GM04504 (cell line): ENCODE measurements around the gene UCK2.

Experiments used
- DNase-seq: peaks from one replicate; pipeline ENCODE4 v3.0.0-alpha.2; 2012; ENCODE audit warnings: low read depth

The UCK2 gene

DNA sequence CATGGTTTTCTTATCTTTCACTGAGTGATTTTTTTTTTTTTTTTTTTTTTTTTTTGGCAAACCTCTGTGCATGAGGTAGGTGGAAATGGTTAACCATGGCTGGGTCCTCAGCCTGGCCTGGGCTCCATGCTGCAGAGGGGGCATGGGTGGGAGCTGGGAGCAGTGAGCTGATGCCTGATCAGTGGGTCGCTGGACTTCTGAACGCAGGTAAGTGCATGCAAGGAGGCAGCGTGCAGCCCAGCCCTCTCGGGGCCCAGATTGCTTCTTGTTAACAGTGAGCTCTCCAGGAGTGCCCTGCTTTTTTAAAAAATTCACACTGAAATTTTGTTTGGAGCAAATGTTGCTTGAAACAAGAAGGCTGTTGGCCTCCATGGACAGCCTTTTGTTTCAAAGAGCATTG is 75.2 kb downstream of the UCK2 start:
- DNase-seq, result no peak

DNA sequence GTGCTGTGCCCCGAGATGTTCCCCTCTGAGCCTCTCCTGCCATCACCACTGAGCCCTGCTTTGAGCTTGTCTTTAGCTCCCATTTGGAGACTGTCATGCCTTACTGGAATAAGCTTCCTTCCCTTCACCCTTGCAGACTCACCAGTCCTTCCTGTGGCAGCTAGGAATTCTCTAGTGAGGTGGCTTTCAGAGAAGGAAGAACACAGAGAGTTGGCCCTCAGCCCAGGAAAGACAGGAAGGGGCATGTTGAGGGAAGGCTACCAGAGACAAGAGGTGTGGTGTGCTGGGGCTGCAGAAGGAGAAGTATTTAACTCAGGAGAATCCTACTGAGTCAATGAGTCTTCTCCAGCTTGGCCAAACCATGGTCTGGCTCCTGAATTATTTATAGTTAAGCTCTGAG is 76.3 kb downstream of the UCK2 start:
- DNase-seq, result peak; percentile 51

DNA sequence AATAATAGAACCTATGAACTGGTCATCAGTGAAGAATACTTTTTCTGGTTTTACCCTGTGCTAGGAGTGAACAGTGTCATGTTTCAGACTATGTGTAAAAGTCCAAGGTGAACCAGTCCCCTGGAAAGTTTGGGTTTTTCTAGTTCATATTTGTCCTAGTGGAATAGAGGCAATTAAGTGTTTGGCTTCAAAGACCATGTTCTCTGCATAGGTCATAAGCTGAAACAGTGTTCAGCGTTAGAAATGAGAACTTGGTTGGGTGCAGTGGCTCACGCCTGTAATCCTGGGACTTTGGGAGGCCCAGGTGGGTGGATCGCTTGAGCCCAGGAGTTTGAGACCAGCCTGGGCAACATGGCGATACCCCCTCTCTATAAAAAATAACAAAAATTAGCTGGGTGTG is 77.5 kb downstream of the UCK2 start:
- no peak for DNase-seq

DNA sequence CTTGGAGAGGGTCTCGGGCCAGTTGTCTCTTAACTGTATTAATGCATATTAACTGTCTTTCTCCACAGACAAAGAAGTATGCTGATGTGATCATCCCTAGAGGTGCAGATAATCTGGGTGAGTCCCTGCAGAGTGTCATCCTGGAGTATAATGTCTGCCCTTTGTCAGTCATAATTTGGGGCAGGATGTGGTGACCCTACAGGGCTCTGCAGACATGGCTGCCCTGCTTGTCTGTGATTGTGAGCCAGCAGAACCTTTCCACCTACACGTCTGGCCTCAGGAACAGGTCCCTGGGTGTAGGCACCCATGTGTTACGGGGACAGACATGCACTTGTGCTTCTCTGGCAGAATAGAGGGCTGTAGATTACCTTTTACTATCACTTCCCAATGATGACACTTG is 78.4 kb downstream of the UCK2 start:
- DNase-seq, result no peak

DNA sequence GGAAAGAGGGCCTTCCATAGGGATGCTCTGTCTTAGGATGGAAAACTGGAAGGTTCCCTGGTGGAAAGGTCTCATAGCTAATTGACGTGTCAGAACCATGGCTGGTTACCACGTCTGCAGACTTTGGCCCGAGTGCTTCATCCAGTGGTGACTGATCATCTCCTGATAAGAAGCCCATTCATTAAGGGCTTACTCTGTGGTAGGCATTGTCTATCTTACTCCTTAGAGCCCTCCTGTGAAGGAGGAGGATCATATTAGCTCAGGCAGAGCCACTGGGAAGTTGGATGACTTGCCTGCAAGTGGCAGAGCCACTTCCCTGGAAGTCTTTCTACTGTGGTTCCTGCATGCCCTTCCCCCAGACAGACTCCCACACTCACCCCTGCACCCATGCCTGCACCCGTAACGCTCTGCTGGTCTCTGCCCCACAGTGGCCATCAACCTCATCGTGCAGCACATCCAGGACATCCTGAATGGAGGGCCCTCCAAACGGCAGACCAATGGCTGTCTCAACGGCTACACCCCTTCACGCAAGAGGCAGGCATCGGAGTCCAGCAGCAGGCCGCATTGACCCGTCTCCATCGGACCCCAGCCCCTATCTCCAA is 79.9 kb downstream of the UCK2 start:
- DNase-seq, result no peak

DNA sequence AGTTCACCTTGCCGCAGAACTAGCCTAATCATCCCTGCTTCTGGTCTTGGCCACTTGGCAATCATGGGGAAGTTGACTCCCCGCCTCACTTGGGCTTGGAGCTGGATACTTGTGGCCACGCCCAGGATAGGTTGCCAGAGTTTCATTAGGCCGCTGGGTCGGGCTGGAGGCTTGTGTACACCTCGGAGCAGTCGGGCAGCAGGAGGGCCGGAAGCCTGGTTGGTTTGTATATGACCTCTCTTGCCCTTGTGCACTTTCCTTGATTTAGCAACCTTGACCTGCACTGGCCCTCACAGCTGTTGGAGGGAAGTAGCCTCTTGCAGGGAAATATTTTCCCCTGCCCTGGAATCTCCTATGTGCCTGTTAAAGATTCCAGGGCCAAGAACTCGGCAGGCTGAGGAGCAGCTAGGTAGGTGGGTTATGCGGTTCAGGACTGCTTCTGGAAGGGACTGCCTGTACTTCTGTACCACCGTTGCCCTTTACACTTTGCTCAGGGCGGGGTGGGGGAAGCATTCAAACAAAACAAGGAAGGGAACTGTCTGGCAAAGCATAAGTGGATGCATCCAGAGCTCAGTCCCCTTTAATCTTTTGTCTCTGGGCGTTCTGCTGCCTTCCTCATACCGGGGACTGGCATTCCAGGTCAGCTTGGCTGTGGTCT is 83.5 kb downstream of the UCK2 start:
- DNase-seq, result no peak

DNA sequence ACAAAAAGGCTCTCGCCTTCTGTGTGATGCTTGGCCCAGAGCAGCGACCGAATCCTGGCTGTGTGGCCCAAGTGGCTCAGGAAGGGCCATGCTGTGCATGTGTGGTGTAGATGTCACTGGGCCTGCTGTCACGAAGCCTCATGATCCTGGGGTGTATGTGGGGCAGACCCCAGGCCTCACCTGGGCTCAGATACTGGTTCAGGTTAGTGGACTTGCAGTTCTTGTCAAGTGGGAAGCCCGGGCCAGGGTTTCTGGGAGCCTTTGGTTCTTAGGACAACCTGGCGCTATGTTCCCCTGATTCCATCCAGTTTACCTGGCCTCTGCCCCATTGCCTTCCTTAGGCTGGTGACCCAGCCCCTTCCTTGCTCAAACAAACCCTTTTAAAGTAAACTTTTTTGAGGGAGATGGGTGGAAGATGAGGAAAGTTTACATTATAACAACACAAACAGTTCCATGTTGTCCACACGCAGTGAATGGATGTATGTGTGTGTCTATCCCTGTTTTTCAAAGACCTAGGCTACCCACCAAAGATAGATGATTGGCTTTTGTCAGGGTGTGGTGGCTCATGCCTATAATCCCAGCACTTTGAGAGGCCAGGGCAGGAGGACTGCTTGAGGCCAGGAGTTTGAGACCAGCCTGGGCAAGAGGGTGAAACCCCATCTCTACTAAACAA is 84.3 kb downstream of the UCK2 start:
- no peak for DNase-seq

DNA sequence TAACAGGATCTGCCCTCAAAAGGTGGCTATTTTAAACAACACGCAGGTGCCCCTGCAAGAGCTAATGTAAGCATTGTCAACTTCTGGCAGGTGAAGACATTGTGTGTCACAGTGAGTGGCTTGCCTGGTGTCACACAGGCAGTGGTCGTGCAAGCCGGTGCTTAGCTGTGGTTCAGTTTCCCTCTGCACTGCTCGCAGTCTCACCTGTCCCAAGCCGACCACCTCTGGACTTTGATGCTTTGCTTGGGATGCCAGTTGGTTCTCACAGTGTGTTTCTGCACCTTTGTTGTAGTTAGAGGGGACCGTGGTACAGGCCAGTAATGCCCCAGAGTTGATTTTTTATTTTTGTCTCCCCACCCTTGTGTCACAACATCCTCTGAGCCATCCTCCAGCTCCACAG is 85.2 kb downstream of the UCK2 start:
- no peak for DNase-seq

DNA sequence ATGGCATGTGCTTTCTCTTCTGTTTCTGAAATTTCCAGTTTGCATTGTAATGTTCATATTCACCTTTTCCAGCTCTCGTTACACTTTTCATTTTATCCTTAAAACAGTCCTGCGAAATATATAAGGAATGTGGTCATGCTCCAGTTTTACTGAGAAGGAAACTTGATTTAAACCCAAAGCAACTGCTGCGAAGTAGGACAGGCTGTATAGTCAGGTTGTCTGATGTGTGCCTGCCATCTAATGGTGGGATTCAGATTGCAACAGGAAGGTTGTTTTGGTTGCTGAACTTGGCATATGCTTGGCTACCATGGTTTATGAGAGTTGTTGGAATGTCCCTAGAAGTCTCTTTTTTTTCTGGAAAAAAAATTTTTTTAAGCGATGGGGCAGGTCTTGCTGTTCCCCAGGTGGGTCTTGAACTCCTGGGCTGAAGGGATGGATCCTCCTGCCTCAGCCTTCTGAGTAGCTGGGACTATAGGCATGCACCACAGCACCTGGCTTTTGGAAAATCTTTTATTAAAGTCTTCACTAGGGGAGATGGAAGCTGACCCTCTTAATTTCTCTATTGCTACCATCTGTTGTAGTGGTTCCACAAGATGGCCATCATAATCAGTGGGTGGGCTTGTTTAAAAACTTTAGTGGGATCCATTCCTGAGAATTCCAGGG is 86.9 kb downstream of the UCK2 start:
- peak; percentile 76 for DNase-seq

DNA sequence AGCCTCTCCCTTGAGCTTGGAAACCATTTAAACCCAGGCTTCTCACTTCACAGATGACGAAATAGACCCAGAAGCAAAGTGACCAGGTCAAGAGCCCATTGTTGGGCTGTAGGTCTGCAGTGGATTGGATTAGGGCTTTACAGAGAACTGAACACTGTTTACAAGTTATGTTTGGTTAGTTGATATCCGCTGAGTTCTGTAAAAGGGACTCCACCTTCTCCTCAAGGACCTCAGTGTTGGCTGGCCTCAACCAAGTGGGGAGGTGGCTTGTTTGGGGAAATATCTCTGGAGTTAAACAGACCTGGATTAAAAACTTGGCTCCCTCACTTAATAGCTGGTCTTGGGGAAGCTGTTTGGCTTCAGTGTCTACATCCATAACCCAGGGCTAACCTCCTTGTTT is 88.1 kb downstream of the UCK2 start:
- no peak for DNase-seq

DNA sequence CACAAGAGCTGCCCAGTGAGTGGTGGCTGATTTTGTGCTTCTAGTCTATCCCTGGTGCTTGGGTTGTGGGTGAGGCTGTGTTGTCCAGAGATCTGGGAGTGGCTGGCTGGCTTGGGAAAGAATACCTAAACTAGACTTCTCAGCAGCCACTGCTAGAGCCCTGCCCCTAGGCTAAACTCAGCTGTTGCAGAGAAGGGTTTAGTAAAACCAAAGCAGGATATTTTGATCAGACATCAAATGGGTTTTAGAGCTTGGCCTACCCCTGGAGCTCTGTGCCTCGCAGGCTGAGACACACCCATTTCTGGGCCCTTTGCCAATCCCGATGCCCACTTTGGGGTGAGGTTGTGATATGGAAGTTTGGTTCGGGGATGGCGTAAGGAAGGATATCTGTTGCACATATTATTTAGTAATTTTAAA is 88.5 kb downstream of the UCK2 start:
- no peak for DNase-seq

DNA sequence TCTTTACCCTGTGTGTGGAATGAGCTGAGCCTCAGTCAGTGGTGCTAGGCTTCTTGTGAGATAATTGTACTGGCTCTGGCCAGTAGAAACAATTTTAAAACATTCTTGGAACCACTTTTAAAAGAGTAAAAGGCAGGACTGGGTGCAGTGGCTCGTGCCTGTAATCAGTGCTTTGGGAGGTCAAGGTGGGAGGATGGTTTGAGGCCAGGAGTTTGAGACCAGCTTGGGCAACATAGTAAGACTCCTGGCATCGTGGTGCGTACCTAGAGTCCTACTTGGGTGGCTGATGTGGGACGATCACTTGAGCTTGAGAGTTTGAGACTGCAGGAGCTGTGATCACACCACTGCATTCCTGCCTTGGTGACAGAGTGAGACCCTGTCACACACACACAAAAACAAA is 89.8 kb downstream of the UCK2 start:
- DNase-seq, result no peak

DNA sequence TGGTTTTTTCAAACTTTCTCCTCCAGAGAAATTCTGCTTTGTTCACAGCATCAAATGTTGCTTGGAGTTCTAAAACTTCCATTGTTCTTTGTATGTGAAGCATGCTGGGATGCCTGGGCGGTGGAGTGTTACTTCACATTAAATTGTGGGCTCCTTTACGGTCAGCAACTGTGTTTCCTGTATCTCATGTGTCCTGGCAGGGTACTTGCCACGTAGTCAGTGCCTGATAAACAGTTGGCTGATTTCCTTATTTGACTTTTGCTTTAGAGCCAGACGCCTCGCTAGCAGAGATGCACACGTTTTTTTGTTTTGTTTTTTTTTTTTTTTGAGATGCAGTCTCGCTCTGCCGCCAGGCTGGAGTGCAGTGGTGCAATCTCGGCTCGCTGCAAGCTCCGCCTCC is 96.7 kb downstream of the UCK2 start:
- no peak for DNase-seq

DNA sequence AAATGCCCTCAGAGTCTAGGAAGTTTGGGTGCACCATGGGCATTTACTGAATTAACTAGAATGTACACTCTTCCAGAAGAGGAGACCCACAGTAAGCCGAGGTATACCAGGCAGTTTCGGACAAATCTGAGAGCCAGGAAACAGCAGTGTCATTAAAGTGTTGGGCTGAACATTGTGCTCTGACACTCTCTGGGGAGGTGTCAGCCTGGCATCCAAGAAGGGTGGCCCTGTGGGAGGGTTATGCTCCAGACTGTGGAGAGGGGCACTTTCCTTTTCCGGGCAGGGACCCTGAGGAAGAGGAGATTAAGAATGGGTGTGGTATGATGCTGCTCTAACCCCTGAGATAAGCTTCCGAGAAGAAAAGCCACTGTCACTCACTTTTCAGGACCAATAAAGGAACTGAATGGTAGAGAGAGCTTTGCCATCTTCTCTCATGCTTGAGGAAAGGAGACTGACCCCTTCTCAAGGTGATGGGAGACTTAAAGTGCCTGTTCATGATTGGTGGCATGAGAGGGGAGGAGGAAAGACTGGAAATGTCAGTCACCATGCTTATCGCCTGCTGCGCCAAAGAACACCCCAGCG is 98.2 kb downstream of the UCK2 start:
- DNase-seq, result no peak

DNA sequence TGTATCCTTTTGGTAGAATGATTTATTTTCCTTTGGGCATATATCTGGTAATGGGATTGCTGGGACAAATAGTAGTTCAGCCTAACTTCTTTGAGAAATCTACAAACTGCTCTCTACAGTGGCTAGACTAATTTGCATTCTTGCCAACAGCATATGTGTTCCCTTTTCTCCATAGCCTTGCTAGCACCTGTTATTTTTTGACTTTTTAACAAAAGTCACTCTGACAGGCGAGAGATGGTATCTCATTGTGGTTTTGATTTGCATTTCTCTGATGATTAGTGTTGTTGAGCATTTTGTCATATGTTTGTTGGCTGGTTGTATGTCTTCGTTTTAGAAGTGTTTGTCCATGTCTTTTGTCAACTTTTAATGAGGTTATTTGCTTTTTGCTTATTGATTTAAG is 99.8 kb downstream of the UCK2 start:
- DNase-seq, result no peak

DNA sequence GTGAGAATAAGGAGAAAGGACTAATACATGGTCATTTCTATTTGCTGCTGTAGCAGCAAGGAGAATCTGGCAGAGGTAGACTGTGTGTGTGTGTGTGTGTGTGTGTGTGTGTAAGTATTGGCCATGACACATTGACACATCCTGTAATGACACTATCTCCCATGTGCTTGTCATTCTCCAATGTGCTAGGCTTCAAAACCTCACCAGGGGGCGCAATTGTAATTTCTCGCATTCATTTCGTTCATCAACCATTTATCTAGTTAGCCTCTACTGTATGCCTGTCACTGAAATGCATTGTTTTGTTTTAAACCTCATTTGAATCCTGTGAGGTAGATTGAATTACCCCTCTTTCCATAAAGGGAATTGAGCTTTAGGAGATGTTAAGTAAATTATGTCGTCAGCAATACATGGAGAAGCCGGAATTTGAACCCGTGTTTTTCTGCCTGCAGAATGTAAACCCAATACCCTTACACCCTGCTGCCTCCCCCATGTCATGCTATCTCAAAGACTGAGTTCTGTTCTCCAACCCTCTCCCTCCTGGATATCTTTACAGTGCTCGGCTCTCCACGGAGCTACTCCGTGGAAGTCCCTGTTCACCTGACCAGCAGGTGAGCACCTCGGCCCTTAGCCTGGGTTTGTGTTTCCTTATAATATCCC is 100.8 kb downstream of the UCK2 start:
- peak; percentile 24 for DNase-seq

DNA sequence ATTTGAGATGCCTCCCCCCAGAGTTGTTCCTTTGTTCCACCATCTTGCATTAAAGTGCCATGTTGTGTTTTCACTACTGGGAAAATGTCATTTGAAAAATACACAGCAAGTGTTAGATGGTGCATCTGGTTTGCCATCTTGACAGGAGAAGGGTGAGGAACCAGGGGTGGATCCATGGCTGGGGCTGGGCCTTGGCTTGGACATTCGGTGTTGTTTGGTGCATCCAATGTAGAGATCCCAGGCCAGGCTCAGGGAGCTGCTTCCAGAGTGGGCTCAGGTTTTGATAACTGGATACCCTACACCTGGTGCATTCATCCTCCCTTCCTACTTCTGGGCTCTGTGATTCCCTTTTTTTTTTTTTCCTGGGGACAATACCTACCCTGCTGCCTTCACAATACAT is 103.5 kb downstream of the UCK2 start:
- no peak for DNase-seq

DNA sequence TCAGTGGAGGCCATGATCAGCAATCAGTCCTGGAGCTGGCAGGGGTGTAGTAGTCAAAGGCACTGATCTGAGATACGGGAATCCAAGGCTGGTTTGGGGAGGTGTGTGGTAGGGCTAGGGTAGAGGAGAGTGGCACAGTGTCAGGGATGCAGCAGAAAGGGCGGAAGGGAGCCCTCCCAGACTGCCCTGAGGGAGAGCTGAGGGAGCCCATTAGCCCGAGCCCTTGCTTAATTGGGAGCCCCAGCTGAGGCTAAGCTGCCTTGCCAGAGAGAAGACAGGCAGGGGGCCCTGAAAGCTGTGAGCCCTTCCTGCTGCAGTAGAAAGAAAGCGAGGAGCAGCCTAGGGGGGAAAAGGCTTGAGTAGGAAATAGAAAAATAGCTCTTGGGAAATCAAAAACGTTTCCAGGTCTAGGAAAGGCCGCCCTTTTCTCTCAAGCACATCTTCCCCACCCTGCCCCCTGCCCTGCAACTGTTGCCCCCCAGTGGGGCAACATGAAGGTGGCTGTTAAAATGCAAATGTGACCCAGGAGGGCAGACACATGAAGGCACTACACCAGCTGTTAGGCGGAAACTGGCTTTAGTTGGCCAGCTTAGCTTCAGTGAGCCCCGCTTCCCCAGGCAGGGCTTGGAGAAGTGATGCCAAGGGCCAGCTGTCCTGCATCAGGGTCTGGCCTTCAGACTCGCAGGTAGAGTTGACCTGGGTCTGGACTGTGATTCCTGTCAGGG is 106.2 kb downstream of the UCK2 start:
- no peak for DNase-seq

DNA sequence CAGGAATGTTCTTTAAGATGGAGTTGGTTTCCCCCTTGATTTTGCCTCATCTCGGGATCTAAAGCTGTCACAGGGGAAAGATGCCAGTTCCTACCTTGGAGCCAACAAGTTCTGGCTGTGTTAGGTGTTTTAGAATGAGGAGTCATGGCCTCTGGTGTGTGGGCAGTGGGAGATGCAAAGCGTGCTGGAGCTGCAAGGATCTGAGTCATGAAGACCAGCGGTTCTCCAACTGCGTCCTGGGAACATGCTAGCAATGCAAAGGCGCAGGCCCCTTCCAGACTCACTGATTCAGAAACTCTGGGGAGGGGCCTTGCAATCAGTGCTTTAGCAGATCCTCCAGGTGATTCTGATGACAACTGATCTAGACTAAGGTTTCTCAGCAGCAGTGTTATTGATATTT is 109.1 kb downstream of the UCK2 start:
- no peak for DNase-seq

DNA sequence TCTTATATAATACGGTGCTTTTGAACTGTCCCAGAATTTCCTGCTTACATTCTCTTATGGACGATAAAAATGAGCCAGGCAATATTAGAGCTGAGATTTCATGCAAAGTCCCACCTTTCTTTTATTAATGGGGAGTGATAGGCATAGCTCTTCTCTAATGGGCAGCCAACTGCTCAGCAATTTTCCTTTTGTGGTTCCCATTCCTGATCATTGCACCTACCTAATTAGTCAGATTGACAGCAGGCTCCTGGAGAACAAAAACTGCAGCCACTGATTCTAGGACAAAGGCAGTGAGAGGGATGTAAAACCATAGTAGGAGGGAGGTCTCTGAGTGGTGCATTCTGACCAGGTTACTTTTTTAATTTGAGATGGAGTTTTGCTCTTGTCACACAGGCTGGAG is 110.4 kb downstream of the UCK2 start:
- no peak for DNase-seq

DNA sequence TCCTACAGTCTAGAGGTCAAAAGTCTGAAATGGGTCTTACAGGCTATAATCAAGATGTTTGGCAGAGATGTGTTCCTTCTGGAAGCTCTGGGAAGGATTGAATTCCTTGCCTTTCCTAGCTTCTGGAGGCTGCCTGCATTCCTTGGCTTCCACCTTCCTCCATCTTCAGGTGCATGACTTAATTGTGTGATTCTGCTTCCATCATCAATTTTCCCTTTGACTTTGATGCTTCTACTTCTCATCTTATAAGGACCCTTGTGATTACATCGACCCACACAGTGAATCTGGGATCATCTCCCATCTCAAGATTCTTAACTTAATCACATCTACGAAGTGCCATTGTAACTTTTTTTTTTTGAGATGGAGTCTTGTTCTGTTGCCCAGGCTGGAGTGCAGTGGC is 111.4 kb downstream of the UCK2 start:
- no peak for DNase-seq

DNA sequence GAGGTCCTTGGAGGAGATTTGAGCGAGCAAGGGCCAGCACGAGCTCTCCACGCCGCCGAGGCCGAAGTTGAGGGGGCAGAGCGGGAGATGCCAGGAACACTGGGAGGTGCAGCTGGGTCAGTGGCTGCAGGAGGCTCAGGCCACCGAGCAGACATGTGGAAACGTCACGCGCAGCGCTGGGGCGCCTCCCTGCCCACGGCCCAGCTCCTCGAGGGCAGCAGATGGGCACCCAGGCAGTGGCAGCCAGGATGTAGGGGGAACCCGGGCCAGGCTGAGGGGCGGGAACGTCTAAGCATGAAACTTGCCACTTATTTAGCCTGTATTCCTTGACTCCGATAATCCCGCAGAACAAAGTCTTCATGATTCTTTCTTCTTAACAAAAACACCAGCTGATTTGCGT is 114.1 kb downstream of the UCK2 start:
- DNase-seq, result no peak
